C4-2B (cell line): Measurements from ENCODE around the gene PRKCZ.

Source experiments
- H3K27ac ChIP-seq: fragments of 450-650 bp; 2 replicates; pipeline ENCODE4 v1.5.1; 2017
- CTCF ChIP-seq: fragments of 450-650 bp; conservative IDR thresholded peaks from 2 replicates; pipeline ENCODE4 v1.5.1; 2017; ENCODE audit warnings: mild to moderate bottlenecking
- ZFX ChIP-seq: fragments of 450-650 bp; IDR thresholded peaks from 2 replicates; pipeline ENCODE4 v1.6.1; 2017

Gene PRKCZ

GRCh38 chr1:2014181-2014580, 36.0 kb upstream of the PRKCZ start:
- TF ChIP-seq ZFX (no peak), CTCF (no peak)
- no peak overlapping the region for H3K27ac ChIP-seq

GRCh38 chr1:2014741-2015735, 35.2 kb upstream of the PRKCZ start:
- H3K27ac ChIP-seq = no peak overlapping the region
- no peak for TF ChIP-seq ZFX
- no peak for TF ChIP-seq CTCF

- no peak for TF ChIP-seq ZFX
- no peak for TF ChIP-seq CTCF
Observed at GRCh38 chr1:2016123-2016522, 34.1 kb upstream of the PRKCZ start.

GRCh38 chr1:2018217-2019171, 31.7 kb upstream of the PRKCZ start:
- TF ChIP-seq CTCF (no peak), ZFX (no peak)
- no peak overlapping the region for H3K27ac ChIP-seq

More at GRCh38 chr1:2016123-2016522, 34.1 kb upstream of the PRKCZ start:
- no peak overlapping the region for H3K27ac ChIP-seq

- TF ChIP-seq CTCF (no peak), ZFX (no peak)
- no peak within 1 kb of the TSS for H3K27ac ChIP-seq
Observed at GRCh38 chr1:2019172-2019543, 31.1 kb upstream of the PRKCZ start, which contains the start of gene GABRD. TSS of gene GABRD (plus strand) at chr1:2019345. CDS start at chr1:2019424, 79 bp downstream.

GRCh38 chr1:2019571-2020309, 30.5 kb upstream of the PRKCZ start:
- H3K27ac ChIP-seq = no peak overlapping the region
- TF ChIP-seq CTCF (no peak), ZFX (no peak)
